Kidney (tissue), 14 donors: Measurements from ENCODE around the gene POMGNT2. TPM values are rescaled to one million over a fixed set of nuclear protein-coding genes. Genes with fewer than 3 reads are reported as not detected.

Experiments
- DNase-seq, 5 donors: peaks; one replicate each; pipeline ENCODE4 v3.0.0-alpha.2; 2013 to 2020
- FAIRE-seq: peaks from 2 replicates; lab custom pipeline; 2012; peaks lifted over from hg19 to GRCh38; lab: Jason Lieb, UNC
- H3K27ac ChIP-seq, 2 donors: one replicate each; pipeline ENCODE4 v1.7.0; 2013; ENCODE audit warnings: low read depth in 2 of 2, low read length in 2 of 2, inconsistent platforms in 1 of 2
- H3K27me3 ChIP-seq: one replicate; pipeline ENCODE4 v1.7.1; 2013; ENCODE audit warnings: low read length, inconsistent platforms; ENCODE audit not compliant: control insufficient read depth, insufficient read depth
- H3K36me3 ChIP-seq, 3 donors: one replicate each; pipeline versions ENCODE4 v1.7.0 to v1.7.1; 2013; ENCODE audit warnings: low read length in 3 of 3, control low read depth in 1 of 3, inconsistent platforms in 1 of 3; ENCODE audit not compliant: insufficient read depth in 3 of 3, control insufficient read depth in 2 of 3
- H3K4me1 ChIP-seq, 3 donors: one replicate each; pipeline versions ENCODE4 v1.7.0 to v1.7.1; 2013; ENCODE audit warnings: low read length in 3 of 3, inconsistent platforms in 1 of 3, low read depth in 1 of 3; ENCODE audit not compliant: control insufficient read depth in 2 of 3, insufficient read depth in 2 of 3
- H3K4me3 ChIP-seq, 3 donors: one replicate each; pipeline versions ENCODE4 v1.7.0 to v1.8.1; 2013; ENCODE audit warnings: low read length in 3 of 3, control low read depth in 1 of 3, inconsistent platforms in 1 of 3
- H3K9ac ChIP-seq, 3 donors: one replicate each; pipeline versions ENCODE4 v1.7.0 to v1.7.1; 2013; ENCODE audit warnings: low read length in 3 of 3, control low read depth in 1 of 3, inconsistent platforms in 1 of 3
- H3K9me3 ChIP-seq, 3 donors: one replicate each; pipeline versions ENCODE4 v1.7.0 to v1.7.1; 2013; ENCODE audit warnings: low read length in 3 of 3, control low read depth in 1 of 3, inconsistent platforms in 1 of 3; ENCODE audit not compliant: control insufficient read depth in 2 of 3, insufficient read depth in 1 of 3
- CTCF ChIP-seq: IDR thresholded peaks from 3 replicates; pipeline ENCODE4 v1.5.1; 2012; ENCODE audit warnings: mild to moderate bottlenecking, moderate library complexity, borderline replicate concordance; ENCODE audit not compliant: insufficient read depth; ENCODE audit errors: extremely low read depth
- intact Hi-C: fragments of 100-400 bp; cut with DNase I; formaldehyde crosslinking; loops from one replicate; pipeline ENCODE4 v1.11.1; 2022
- polyA plus RNA-seq: library from polyadenylated mRNA; stranded (reverse); fragments of 350-450 nt; fragmentation: Illumina TruSeq; extraction: RNeasy Lipid Tissue Mini Kit (QIAGEN cat#74804); gene quantifications from one replicate; pipeline ENCODE4 v1.2.3, GENCODE V29; 2014; ENCODE audit warnings: low read depth, low replicate concordance; ENCODE audit not compliant: insufficient read depth
- total RNA-seq: library from RNA; stranded (reverse); fragmentation: NEBNext Ultra II Directional; extraction: Animal tissue kit (Norgen Biotek cat#: 25700); gene quantifications from one replicate; pipeline ENCODE4 v1.2.1, GENCODE V29; 2021
- donor health status: control.
- donor health status: control.
- donor health status: control.
- donor health status: control.
- donor health status: control.
- donor health status: DM: yes; HTN: yes; CAD: no.
- donor health status: Normal renal cell carcinoma (clear cell type).

POMGNT2 gene
- total and polyA plus RNA-seq, 2 donors from 2014 or later, result 15.4 to 16.0 TPM

GRCh38 chr3:43074482-43074881 is 31.4 kb downstream of the POMGNT2 start:
- DNase-seq (no peak), FAIRE-seq (no peak)
- no peak overlapping the region for H3K4me3 ChIP-seq
- intact Hi-C loops, result no loop called here
- peaks cover 1 to 4% (median 1%) of the 10 kb centered on the region in 3 donors for H3K36me3 ChIP-seq
- no peaks in the 10 kb centered on the region for H3K9me3 ChIP-seq
- no peak for TF ChIP-seq CTCF
- no peak overlapping the region for H3K27ac ChIP-seq
- no peaks in the 10 kb centered on the region for H3K4me1 ChIP-seq
- H3K9ac ChIP-seq, result no peak overlapping the region
- no peaks in the 10 kb centered on the region for H3K27me3 ChIP-seq

GRCh38 chr3:43073836-43074220 is 32.1 kb downstream of the POMGNT2 start:
- Histone ChIP-seq H3K9ac (no peak overlapping the region), H3K9me3 (no peaks in the 10 kb centered on the region), H3K27me3 (no peaks in the 10 kb centered on the region), H3K4me3 (no peak overlapping the region), H3K36me3 (no peaks in the 10 kb centered on the region), H3K4me1 (no peaks in the 10 kb centered on the region), H3K27ac (no peak overlapping the region)
- intact Hi-C loops, result no loop called here
- TF ChIP-seq CTCF, result no peak
- FAIRE-seq, result no peak
- DNase-seq, result no peak

- H3K27ac ChIP-seq, result no peak overlapping the region
Observed at GRCh38 chr3:43073116-43073835, 32.6 kb downstream of the POMGNT2 start.

More at GRCh38 chr3:43073116-43073835, 32.6 kb downstream of the POMGNT2 start:
- Histone ChIP-seq H3K4me3 (no peak overlapping the region), H3K36me3 (no peaks in the 10 kb centered on the region), H3K9ac (no peak overlapping the region), H3K27me3 (no peaks in the 10 kb centered on the region), H3K9me3 (no peaks in the 10 kb centered on the region), H3K4me1 (no peaks in the 10 kb centered on the region)
- intact Hi-C loops, result no loop called here
- no peak for FAIRE-seq
- no peak for TF ChIP-seq CTCF
- no peak for DNase-seq
